ENCODE measurements around the gene ZBP1. TPM values are rescaled to one million over a fixed set of nuclear protein-coding genes. Genes with fewer than 3 reads are reported as not detected.

ZBP1 gene
- total RNA-seq, 1 experiment from 2014 or later = 2.9 TPM

DNA sequence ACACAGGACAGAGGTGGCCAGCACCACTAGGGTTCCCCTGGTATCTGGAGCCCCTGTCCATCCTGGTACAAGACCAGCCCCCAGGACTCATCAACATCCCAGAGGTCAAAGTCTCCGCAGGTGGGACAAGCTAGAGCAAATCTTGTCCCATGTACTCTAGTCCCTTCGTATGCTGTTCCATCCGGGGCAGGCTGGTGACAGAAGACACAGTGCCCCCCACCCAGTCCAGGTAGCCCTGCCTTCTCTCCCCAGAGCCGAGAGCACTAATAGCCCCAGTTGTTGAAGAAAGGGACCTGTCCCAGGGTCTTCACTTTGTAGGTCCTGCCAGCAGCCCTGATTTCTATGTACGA is 38.2 kb downstream of the ZBP1 start:
- Mint-ChIP-seq H3K27ac (ENCODE audit: unreplicated experiment) (no peak overlapping the region), H3K4me3 (ENCODE audit: low read depth, unreplicated experiment) (peak overlapping the region; percentile 16), H3K36me3 (ENCODE audit: insufficient read depth, unreplicated experiment) (peaks cover 5% of the 10 kb centered on the region), H3K9me3 (ENCODE audit: low read depth, unreplicated experiment) (no peaks in the 10 kb centered on the region), H3K4me1 (ENCODE audit: low read depth, unreplicated experiment) (peaks cover 18% of the 10 kb centered on the region), H3K27me3 (ENCODE audit: unreplicated experiment) (peaks cover 81% of the 10 kb centered on the region)
- no TSS peak for BruUV-seq (replicated peaks)
- no peak for DNase-seq
- TF ChIP-seq CTCF (IDR thresholded peaks at IDR 0.05; ENCODE audit: unreplicated experiment) = no peak
- CTCF ChIA-PET = interaction anchor here (0.7 kb wide), 1 partner anchor 638 kb away, joined by 3 read pairs; no protein-coding TSS in a partner anchor
- intact Hi-C loops (cut with micrococcal nuclease; ENCODE audit: unreplicated experiment) = no loop called here

DNA sequence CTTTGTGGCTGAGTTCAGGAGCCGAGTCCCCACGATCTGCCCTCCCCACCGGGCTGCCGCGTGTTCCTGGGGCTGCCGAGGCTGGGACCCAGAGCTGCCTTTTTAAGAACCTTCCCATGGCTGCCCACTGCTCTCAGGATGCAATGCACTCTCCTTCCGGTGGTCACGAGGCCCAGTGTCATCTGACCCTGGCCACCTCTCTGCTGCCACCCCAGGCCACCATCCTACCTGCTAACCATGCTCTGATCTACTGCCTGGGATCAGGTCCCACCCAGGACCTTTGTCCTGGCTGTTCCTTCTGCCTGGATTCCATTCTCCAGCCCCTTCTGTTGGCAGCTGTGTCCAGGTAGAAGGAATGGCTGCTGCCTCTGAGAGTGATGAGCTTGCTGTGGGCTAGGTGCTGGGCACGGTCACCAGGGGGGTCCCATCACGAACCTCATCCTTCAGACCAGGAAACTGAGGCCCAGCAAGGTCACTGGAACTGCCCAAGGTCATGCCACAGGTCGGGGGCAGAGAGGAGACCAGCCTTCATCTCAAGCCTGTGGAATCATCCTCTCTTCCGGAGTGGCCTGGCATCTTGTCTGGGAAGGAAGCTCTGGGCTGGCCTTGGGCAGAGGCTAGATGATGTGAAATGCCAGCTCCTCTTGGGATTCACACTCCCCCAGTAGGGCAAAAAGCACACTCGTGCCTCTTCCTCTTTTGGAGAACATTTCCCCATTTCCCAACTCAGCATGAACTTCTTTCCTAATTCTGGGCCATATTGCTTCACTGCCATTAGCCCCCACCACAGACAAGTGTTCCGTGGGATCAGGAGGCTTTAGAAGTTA is 38.8 kb downstream of the ZBP1 start:
- Mint-ChIP-seq H3K27me3 (ENCODE audit: unreplicated experiment) (peaks cover 75% of the 10 kb centered on the region), H3K27ac (ENCODE audit: unreplicated experiment) (no peak overlapping the region), H3K9me3 (ENCODE audit: low read depth, unreplicated experiment) (no peaks in the 10 kb centered on the region), H3K4me1 (ENCODE audit: low read depth, unreplicated experiment) (peaks cover 18% of the 10 kb centered on the region), H3K36me3 (ENCODE audit: insufficient read depth, unreplicated experiment) (peaks cover 5% of the 10 kb centered on the region), H3K4me3 (ENCODE audit: low read depth, unreplicated experiment) (no peak overlapping the region)
- CTCF ChIA-PET = no interaction called here
- no peak for DNase-seq
- TF ChIP-seq CTCF (IDR thresholded peaks at IDR 0.05; ENCODE audit: unreplicated experiment) = no peak
- intact Hi-C loops (cut with micrococcal nuclease; ENCODE audit: unreplicated experiment) = no loop called here
- BruUV-seq (replicated peaks) = no TSS peak

- CTCF ChIA-PET = no interaction called here
- Mint-ChIP-seq H3K4me1 (ENCODE audit: low read depth, unreplicated experiment) (peaks cover 18% of the 10 kb centered on the region), H3K27ac (ENCODE audit: unreplicated experiment) (no peak overlapping the region), H3K27me3 (ENCODE audit: unreplicated experiment) (peaks cover 67% of the 10 kb centered on the region), H3K4me3 (ENCODE audit: low read depth, unreplicated experiment) (no peak overlapping the region), H3K9me3 (ENCODE audit: low read depth, unreplicated experiment) (no peaks in the 10 kb centered on the region), H3K36me3 (ENCODE audit: insufficient read depth, unreplicated experiment) (peaks cover 5% of the 10 kb centered on the region)
- intact Hi-C loops (cut with micrococcal nuclease; ENCODE audit: unreplicated experiment) = no loop called here
- BruUV-seq (replicated peaks) = no TSS peak
- no peak for TF ChIP-seq CTCF (IDR thresholded peaks at IDR 0.05; ENCODE audit: unreplicated experiment)
- no peak for DNase-seq
These were observed 39.6 kb downstream of the ZBP1 start for GRCh38 chr20:57580478-57581201.

DNA sequence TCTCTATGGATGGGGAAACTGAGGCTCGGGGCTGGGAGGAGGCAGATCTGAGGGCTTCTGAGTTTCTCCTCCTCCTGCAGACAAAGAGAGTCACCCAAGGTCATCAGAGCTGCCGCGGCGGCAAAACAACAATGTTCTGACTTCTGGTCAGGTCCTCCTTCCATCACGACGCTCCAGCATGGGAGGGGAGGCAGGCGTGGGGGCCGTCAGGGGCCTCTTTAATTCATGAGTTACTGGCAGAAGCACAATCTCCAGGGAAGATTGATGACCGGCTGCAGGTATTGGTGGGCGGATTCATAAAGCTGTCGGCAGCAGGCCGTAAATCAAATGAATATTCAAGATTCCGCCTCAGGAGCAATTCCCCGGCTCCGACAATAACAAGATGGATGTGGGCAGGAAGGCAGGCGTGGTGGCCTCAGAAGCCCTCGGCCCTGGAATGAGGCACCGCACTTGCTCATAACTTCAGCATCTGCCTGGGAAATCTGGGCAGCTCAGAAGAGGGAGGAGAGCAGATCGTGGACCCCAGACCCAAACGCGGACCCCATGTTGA is 40.3 kb downstream of the ZBP1 start:
- TF ChIP-seq CTCF (IDR thresholded peaks at IDR 0.05; ENCODE audit: unreplicated experiment) = no peak
- BruUV-seq (replicated peaks) = no TSS peak
- peaks cover 61% of the 10 kb centered on the region for H3K27me3 Mint-ChIP-seq (ENCODE audit: unreplicated experiment)
- no peak overlapping the region for H3K4me3 Mint-ChIP-seq (ENCODE audit: low read depth, unreplicated experiment)
- no peak overlapping the region for H3K27ac Mint-ChIP-seq (ENCODE audit: unreplicated experiment)
- intact Hi-C loops (cut with micrococcal nuclease; ENCODE audit: unreplicated experiment) = no loop called here
- peaks cover 18% of the 10 kb centered on the region for H3K4me1 Mint-ChIP-seq (ENCODE audit: low read depth, unreplicated experiment)
- CTCF ChIA-PET = no interaction called here
- H3K36me3 Mint-ChIP-seq (ENCODE audit: insufficient read depth, unreplicated experiment) = peaks cover 5% of the 10 kb centered on the region
- no peak for DNase-seq
- no peaks in the 10 kb centered on the region for H3K9me3 Mint-ChIP-seq (ENCODE audit: low read depth, unreplicated experiment)

Data from Calu3 (cell line).